Neuronal stem cell (in vitro differentiated cells): Measurements from ENCODE around the gene ZBTB5.

Experiments
- DNase-seq: peaks from one replicate; pipeline ENCODE4 v3.0.0-alpha.2; 2013; ENCODE audit warnings: low spot score
- H2AFZ ChIP-seq: one replicate; pipeline ENCODE4 v1.6.1; 2013; ENCODE audit warnings: mild to moderate bottlenecking, low read length, inconsistent platforms
- H2AK5ac ChIP-seq: 2 replicates; pipeline ENCODE4 v1.6.1; 2013; ENCODE audit warnings: low read depth, mild to moderate bottlenecking, inconsistent platforms, low read length, moderate library complexity, mixed read lengths
- H2BK120ac ChIP-seq: 2 replicates; pipeline ENCODE4 v1.6.1; 2013; ENCODE audit warnings: low read depth, mild to moderate bottlenecking, inconsistent platforms, low read length, moderate library complexity, mixed read lengths
- H2BK12ac ChIP-seq: one replicate; pipeline ENCODE4 v1.6.1; 2013; ENCODE audit warnings: low read length, inconsistent platforms
- H2BK15ac ChIP-seq: 2 replicates; pipeline ENCODE4 v1.6.1; 2013; ENCODE audit warnings: mild to moderate bottlenecking, low read length, inconsistent platforms, mixed read lengths
- H2BK5ac ChIP-seq: one replicate; pipeline ENCODE4 v1.6.1; 2013; ENCODE audit warnings: inconsistent platforms, mild to moderate bottlenecking, low read length, moderate library complexity
- H3K14ac ChIP-seq: one replicate; pipeline ENCODE4 v1.6.1; 2013; ENCODE audit warnings: low read length, inconsistent platforms
- H3K18ac ChIP-seq: 2 replicates; pipeline ENCODE4 v1.6.1; 2013; ENCODE audit warnings: low read length, inconsistent platforms
- H3K23ac ChIP-seq: 2 replicates; pipeline ENCODE4 v1.6.1; 2013; ENCODE audit warnings: low read depth, mild to moderate bottlenecking, mixed read lengths, low read length, inconsistent platforms; ENCODE audit not compliant: poor library complexity
- H3K27ac ChIP-seq: replicated peaks from 3 replicates; pipeline ENCODE4 v1.5.1; 2013; ENCODE audit warnings: low read length, inconsistent platforms
- H3K27me3 ChIP-seq, 3 experiments: 2 replicates each; pipeline ENCODE4 v1.6.1; 2013; ENCODE audit warnings: low read length in 3 of 3, mild to moderate bottlenecking in 2 of 3, inconsistent platforms in 1 of 3, low read depth in 1 of 3, mixed read lengths in 1 of 3, moderate library complexity in 1 of 3; ENCODE audit not compliant: control insufficient read depth in 3 of 3, insufficient read depth in 3 of 3
- H3K36me3 ChIP-seq, 2 donors: replicated peaks in 1 of 2; 2 replicates each; pipeline ENCODE4 v1.6.1; 2013; ENCODE audit warnings: low read length in 2 of 2; ENCODE audit not compliant: control insufficient read depth in 2 of 2, insufficient read depth in 2 of 2
- H3K4ac ChIP-seq: 2 replicates; pipeline ENCODE4 v1.6.1; 2013; ENCODE audit warnings: inconsistent platforms, mild to moderate bottlenecking, low read length, moderate library complexity
- H3K4me1 ChIP-seq, 2 donors: 1 replicate in 1 of 2; 2 replicates in 1 of 2; pipeline ENCODE4 v1.6.1; 2013; ENCODE audit warnings: low read length in 2 of 2, low read depth in 1 of 2; ENCODE audit not compliant: control insufficient read depth in 2 of 2, insufficient read depth in 1 of 2
- H3K4me2 ChIP-seq: one replicate; pipeline ENCODE4 v1.6.1; 2013; ENCODE audit warnings: mild to moderate bottlenecking, low read length, inconsistent platforms; ENCODE audit not compliant: insufficient read depth, poor library complexity, severe bottlenecking
- H3K4me3 ChIP-seq, 2 donors: 2 replicates each; pipeline ENCODE4 v1.5.1; 2013; ENCODE audit warnings: low read length in 2 of 2, mild to moderate bottlenecking in 2 of 2, inconsistent platforms in 1 of 2, moderate library complexity in 1 of 2
- H3K79me1 ChIP-seq: one replicate; pipeline ENCODE4 v1.6.1; 2013; ENCODE audit warnings: low read depth, mild to moderate bottlenecking, inconsistent platforms, low read length, moderate library complexity
- H3K9ac ChIP-seq: one replicate; pipeline ENCODE4 v1.6.1; 2013; ENCODE audit warnings: mild to moderate bottlenecking, low read depth, low read length, inconsistent platforms; ENCODE audit not compliant: poor library complexity
- H3K9me3 ChIP-seq, 2 donors: replicated peaks in 1 of 2; 2 replicates each; pipeline versions ENCODE3 to v1.6.1; 2013; ENCODE audit warnings: low read length in 2 of 2, mild to moderate bottlenecking in 2 of 2, inconsistent platforms in 1 of 2, low read depth in 1 of 2, mixed read lengths in 1 of 2, moderate library complexity in 1 of 2; ENCODE audit not compliant: control insufficient read depth in 2 of 2, insufficient read depth in 1 of 2
- H4K8ac ChIP-seq: one replicate; pipeline ENCODE4 v1.6.1; 2013; ENCODE audit warnings: low read depth, mild to moderate bottlenecking, inconsistent platforms, low read length, moderate library complexity
- H4K91ac ChIP-seq: one replicate; pipeline ENCODE4 v1.6.1; 2013; ENCODE audit warnings: low read length, low read depth, mild to moderate bottlenecking, inconsistent platforms; ENCODE audit not compliant: poor library complexity
- WGBS, 2 donors: extraction: QIAGEN DNeasy Blood & Tissue Kit; methylation state at CpG; one replicate each; pipeline ENCODE4 v1.1.7; 2013; ENCODE audit warnings: missing lambda C conversion rate in 2 of 2, mixed read lengths in 1 of 2; ENCODE audit not compliant: insufficient read length in 2 of 2, insufficient replicate concordance in 1 of 2; ENCODE audit errors: extremely low coverage in 2 of 2; 5-methylcytosine and 5-hydroxymethylcytosine counted together

The ZBTB5 gene

GRCh38 chr9:37417252-37417803, 47.9 kb downstream of the ZBTB5 start:
- peak overlapping the region; percentile 87 for H2BK12ac ChIP-seq
- H3K27me3 ChIP-seq = no peaks in the 10 kb centered on the region
- H3K79me1 ChIP-seq = no peaks in the 10 kb centered on the region
- no peak overlapping the region for H4K8ac ChIP-seq
- H3K27ac ChIP-seq = no peak overlapping the region
- peak overlapping the region; percentile 72 for H2BK120ac ChIP-seq
- H2BK15ac ChIP-seq = peak overlapping the region; percentile 98
- H3K9me3 ChIP-seq = no peaks in the 10 kb centered on the region
- no CpG with 5 or more reads among the region's 9 CpGs for WGBS, 2 donors
- peak overlapping the region; percentile 82 for H3K18ac ChIP-seq
- no peak for DNase-seq
- H3K4me2 ChIP-seq = no peak overlapping the region
- no peak overlapping the region for H3K4ac ChIP-seq
- H3K4me3 ChIP-seq = no peak overlapping the region
- H2BK5ac ChIP-seq = peak overlapping the region; percentile 92
- H2AFZ ChIP-seq = no peak overlapping the region
- no peak overlapping the region for H3K14ac ChIP-seq
- peaks cover 13 to 31% of the 10 kb centered on the region in 2 donors for H3K4me1 ChIP-seq
- no peak overlapping the region for H3K23ac ChIP-seq
- peak overlapping the region; percentile 97 for H2AK5ac ChIP-seq
- H3K36me3 ChIP-seq = no peaks in the 10 kb centered on the region
- H3K9ac ChIP-seq = no peak overlapping the region
- H4K91ac ChIP-seq = peak overlapping the region; percentile 89

GRCh38 chr9:37415011-37415719, 50.1 kb downstream of the ZBTB5 start:
- H2BK15ac ChIP-seq = peak overlapping the region; percentile 14
- H2BK120ac ChIP-seq = no peak overlapping the region
- H3K79me1 ChIP-seq = no peaks in the 10 kb centered on the region
- H3K4ac ChIP-seq = no peak overlapping the region
- H2AK5ac ChIP-seq = no peak overlapping the region
- peaks cover 13 to 37% of the 10 kb centered on the region in 2 donors for H3K4me1 ChIP-seq
- no peak overlapping the region for H4K8ac ChIP-seq
- H3K9me3 ChIP-seq = no peaks in the 10 kb centered on the region
- WGBS, 2 donors = no CpG with 5 or more reads among the region's 22 CpGs
- H3K14ac ChIP-seq = no peak overlapping the region
- H3K27ac ChIP-seq = peak overlapping the region; percentile 94
- H3K27me3 ChIP-seq = no peaks in the 10 kb centered on the region
- H4K91ac ChIP-seq = no peak overlapping the region
- no peak overlapping the region for H2BK12ac ChIP-seq
- H3K4me2 ChIP-seq = no peak overlapping the region
- peak overlapping the region in 1 of 2 donors; percentile 32 for H3K4me3 ChIP-seq
- H3K9ac ChIP-seq = no peak overlapping the region
- peak; percentile 84 for DNase-seq
- peak overlapping the region; percentile 96 for H2AFZ ChIP-seq
- H3K23ac ChIP-seq = no peak overlapping the region
- peak overlapping the region; percentile 86 for H3K18ac ChIP-seq
- H3K36me3 ChIP-seq = no peaks in the 10 kb centered on the region
- H2BK5ac ChIP-seq = peak overlapping the region; percentile 43

GRCh38 chr9:37414503-37414943, 50.7 kb downstream of the ZBTB5 start:
- Histone ChIP-seq H2BK15ac (peak overlapping the region; percentile 46), H3K27ac (peak overlapping the region; percentile 94), H2AK5ac (peak overlapping the region; percentile 60), H2BK12ac (no peak overlapping the region), H3K9ac (no peak overlapping the region), H3K18ac (peak overlapping the region; percentile 86), H4K8ac (no peak overlapping the region), H3K4me3 (no peak overlapping the region), H3K23ac (no peak overlapping the region), H3K79me1 (no peaks in the 10 kb centered on the region), H3K4ac (no peak overlapping the region), H3K4me1 (peaks cover 13 to 37% of the 10 kb centered on the region in 2 donors), H3K9me3 (no peaks in the 10 kb centered on the region), H3K14ac (no peak overlapping the region), H2BK120ac (peak overlapping the region; percentile 70), H3K36me3 (no peaks in the 10 kb centered on the region), H2BK5ac (no peak overlapping the region), H3K4me2 (no peak overlapping the region), H3K27me3 (no peaks in the 10 kb centered on the region), H4K91ac (no peak overlapping the region), H2AFZ (peak overlapping the region; percentile 96)
- WGBS, 2 donors = no CpG with 5 or more reads among the region's 10 CpGs
- DNase-seq = no peak

- H3K4ac ChIP-seq = no peak overlapping the region
- DNase-seq = no peak
- H3K23ac ChIP-seq = no peak overlapping the region
- H3K18ac ChIP-seq = no peak overlapping the region
- H2AFZ ChIP-seq = no peak overlapping the region
- no peaks in the 10 kb centered on the region for H3K27me3 ChIP-seq
- H3K4me3 ChIP-seq = no peak overlapping the region
- no CpG with 5 or more reads among the region's 4 CpGs for WGBS, 2 donors
- H4K8ac ChIP-seq = no peak overlapping the region
- H2BK5ac ChIP-seq = no peak overlapping the region
- H2BK15ac ChIP-seq = no peak overlapping the region
- no peaks in the 10 kb centered on the region for H3K36me3 ChIP-seq
- H3K4me1 ChIP-seq = peaks cover 13 to 42% of the 10 kb centered on the region in 2 donors
- no peak overlapping the region for H3K14ac ChIP-seq
- H2AK5ac ChIP-seq = peak overlapping the region; percentile 29
- no peak overlapping the region for H2BK120ac ChIP-seq
- H3K27ac ChIP-seq = no peak overlapping the region
- no peaks in the 10 kb centered on the region for H3K79me1 ChIP-seq
- H2BK12ac ChIP-seq = no peak overlapping the region
- H3K4me2 ChIP-seq = no peak overlapping the region
- no peaks in the 10 kb centered on the region for H3K9me3 ChIP-seq
- no peak overlapping the region for H4K91ac ChIP-seq
- H3K9ac ChIP-seq = no peak overlapping the region
These were observed 51.9 kb downstream of the ZBTB5 start for GRCh38 chr9:37413311-37413710.
